ENCODE measurements around the gene TP53BP2.

Gene TP53BP2

DNA sequence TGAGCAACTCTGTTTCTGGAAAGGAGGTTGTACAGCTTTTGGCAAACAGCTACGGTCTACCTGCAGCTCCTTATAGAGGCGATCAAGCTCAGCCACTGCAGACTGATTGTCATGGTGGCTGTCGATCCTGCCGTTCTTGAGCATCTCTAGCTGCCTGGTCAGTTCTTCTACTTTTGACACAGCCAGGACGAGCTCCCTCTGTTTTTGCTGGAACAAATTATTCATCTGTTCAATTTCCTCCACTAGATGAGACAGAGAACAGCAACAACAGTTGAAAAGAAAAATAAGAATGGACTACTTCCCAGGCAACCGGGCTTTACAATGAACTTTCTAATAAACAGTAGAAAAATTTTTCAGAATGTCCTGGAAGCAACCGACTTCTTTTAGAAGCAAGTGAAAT lies 42.5 kb downstream of the TP53BP2 start:
- TF ChIP-seq, protein P1, sequence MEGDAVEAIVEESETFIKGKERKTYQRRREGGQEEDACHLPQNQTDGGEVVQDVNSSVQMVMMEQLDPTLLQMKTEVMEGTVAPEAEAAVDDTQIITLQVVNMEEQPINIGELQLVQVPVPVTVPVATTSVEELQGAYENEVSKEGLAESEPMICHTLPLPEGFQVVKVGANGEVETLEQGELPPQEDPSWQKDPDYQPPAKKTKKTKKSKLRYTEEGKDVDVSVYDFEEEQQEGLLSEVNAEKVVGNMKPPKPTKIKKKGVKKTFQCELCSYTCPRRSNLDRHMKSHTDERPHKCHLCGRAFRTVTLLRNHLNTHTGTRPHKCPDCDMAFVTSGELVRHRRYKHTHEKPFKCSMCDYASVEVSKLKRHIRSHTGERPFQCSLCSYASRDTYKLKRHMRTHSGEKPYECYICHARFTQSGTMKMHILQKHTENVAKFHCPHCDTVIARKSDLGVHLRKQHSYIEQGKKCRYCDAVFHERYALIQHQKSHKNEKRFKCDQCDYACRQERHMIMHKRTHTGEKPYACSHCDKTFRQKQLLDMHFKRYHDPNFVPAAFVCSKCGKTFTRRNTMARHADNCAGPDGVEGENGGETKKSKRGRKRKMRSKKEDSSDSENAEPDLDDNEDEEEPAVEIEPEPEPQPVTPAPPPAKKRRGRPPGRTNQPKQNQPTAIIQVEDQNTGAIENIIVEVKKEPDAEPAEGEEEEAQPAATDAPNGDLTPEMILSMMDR (IDR thresholded peaks at IDR 0.05; ENCODE audit: low read depth, low read length), result no peak

DNA sequence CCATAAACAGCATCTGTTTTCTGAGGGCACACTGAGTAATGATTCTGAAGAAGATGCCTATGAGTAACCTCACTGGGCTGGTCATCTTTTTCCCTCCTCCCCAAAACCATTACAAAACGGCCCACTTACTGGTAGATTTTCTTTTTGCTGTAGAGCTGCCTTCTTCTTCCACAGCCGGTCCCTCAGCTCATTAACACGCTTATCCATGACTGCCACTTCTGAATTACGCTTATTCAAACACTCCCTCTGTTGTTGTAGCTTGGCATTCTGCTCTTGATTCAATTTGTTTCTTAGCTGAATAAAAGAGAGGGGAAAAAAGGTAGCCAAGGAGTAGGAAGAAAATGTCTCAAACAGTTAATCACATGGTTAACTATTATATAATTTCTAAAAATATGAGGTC lies 43.1 kb downstream of the TP53BP2 start:
- TF ChIP-seq, protein P1 (IDR thresholded peaks at IDR 0.05; ENCODE audit: low read depth, low read length), result no peak
- no peak overlapping the region for H3K4me3 ChIP-seq (ENCODE audit: low read depth, low read length)

More for the DNA sequence above, 42.5 kb downstream of the TP53BP2 start:
- no peak overlapping the region for H3K4me3 ChIP-seq (ENCODE audit: low read depth, low read length)

DNA sequence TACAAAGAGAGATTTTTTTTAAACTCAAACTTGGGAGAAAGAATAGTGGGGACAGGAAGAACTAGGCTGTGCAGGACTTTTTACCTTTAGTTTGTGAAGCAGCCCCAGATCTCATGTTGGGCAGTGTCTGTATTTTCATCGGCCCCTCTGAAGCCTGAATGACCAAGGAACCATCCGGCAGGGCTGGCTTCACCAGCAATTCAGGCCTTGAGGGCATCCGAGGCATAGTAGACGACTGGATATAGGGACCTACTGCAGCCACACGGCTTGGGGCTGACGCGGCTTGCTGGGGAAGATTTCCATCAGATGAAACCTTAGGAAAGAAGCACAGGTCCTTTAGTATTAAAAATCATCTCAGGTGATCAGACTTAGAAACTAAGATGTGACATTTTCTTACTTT lies 43.7 kb downstream of the TP53BP2 start:
- H3K4me3 ChIP-seq (ENCODE audit: low read depth, low read length), result no peak overlapping the region
- TF ChIP-seq, protein P1 (IDR thresholded peaks at IDR 0.05; ENCODE audit: low read depth, low read length), result no peak

DNA sequence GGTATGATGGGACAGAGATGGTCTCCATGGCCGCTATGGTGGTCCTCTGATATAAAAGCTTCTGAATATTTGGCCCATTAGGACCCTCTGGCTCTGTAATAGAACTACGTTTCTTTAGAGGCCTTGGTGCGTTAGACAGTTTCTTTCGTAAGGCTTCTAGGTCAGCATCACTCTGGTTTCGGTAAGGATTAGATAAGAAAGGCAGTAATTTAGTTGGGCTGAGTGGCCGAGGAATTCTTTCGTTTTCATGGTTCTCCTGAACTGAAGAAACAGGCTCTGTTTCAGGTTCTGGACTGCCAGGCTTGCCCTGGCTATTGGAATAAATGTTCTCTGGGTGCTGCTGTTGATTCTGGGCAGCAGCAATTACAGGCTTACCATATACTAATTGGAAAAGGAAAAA lies 49.5 kb downstream of the TP53BP2 start:
- TF ChIP-seq, protein P1 (IDR thresholded peaks at IDR 0.05; ENCODE audit: low read depth, low read length), result no peak
- no peak overlapping the region for H3K4me3 ChIP-seq (ENCODE audit: low read depth, low read length)

DNA sequence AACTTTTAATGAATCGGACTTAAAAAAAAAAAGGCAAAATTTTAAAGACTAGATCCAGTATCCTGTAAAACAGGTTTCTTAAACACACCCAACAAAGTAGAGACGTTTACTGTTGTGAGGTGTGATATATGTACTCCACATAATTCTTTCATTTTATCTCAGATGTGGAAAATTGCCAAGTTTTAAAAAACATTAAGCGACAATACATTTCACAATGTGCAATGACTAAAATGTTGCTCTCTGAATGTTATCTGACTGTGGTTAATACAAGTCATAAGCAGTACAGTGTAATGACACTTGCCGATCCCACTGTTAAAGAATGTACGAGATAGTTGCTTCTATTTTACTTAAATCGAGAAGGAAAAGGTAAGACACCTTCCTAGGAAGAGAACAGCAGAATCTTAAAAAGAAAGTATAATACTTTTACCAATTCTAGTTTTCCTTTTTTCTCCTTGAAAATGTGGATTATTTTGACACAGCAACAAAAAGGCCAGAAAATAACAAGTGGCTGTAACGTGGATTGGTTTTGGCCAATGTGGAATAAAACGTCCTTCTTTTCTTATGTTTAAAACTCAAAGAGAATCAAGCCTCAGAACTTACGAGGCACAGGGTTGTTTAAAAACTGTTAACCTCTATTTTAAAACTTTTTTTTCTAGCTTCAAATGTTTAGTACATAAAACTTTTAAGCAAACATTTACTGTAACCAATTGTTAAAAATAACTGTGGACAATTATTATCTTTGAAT lies 51.4 kb downstream of the TP53BP2 start:
- TF ChIP-seq, protein P1 (IDR thresholded peaks at IDR 0.05; ENCODE audit: low read depth, low read length), result no peak
- no peak overlapping the region for H3K4me3 ChIP-seq (ENCODE audit: low read depth, low read length)

DNA sequence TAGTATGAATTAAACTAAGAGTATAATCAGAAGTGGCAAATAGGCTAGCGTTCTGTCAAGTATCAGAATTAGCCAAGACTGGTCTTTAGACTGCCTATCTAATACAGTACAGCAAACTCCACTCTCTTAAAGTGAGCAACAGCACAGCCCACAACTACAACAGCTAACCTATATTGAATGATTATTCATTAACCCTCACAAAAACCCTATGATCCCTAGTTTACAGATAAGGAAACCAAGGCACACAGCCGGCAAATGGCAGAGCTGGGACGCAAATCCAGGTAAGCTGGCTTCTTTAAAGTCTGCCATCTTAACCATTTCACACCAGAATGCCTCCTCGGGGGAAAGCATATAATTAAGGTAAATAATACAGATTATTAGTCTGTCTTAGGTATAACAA lies 52.0 kb downstream of the TP53BP2 start:
- no peak overlapping the region for H3K4me3 ChIP-seq (ENCODE audit: low read depth, low read length)
- TF ChIP-seq, protein P1 (IDR thresholded peaks at IDR 0.05; ENCODE audit: low read depth, low read length), result no peak

DNA sequence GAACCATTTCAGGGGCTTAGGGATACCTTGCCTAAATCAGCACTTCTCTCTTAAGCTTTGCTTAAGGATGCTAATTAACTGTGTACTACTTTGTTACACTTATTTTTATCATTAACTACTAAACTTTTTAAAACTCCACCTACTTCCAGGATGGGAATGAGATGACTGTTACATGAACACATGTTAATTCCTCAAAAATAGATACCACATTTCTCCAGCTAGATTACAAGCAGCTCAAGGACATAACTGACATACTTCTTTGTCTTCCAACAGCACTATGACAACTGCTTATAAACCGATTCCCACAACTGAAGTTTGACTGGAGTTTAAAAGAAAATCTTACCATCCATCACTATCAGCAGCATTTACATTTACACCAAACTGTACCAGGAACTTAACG lies 53.7 kb downstream of the TP53BP2 start:
- H3K4me3 ChIP-seq (ENCODE audit: low read depth, low read length), result no peak overlapping the region
- TF ChIP-seq, protein P1 (IDR thresholded peaks at IDR 0.05; ENCODE audit: low read depth, low read length), result no peak

Data from WI38 (cell line).